B cell (primary cell): ENCODE results near the gene TNFAIP8L3. TPM values are rescaled to one million over a fixed set of nuclear protein-coding genes. Genes with fewer than 3 reads are reported as not detected.

Experiments
- ATAC-seq: fragments of 200-7000 bp; cut with Tn5 transposase; one replicate; pipeline ENCODE4 v1.10.0; 2021; ENCODE audit warnings: low read depth, mild to moderate bottlenecking, moderate number of reproducible peaks, moderate library complexity
- CTCF ChIA-PET: fragments of 350-600 bp; sonication (Branson Sonifier 250); formaldehyde crosslinking; loops from one replicate; lab custom pipeline; 2021; ENCODE audit warnings: antibody characterized with exemption, inconsistent platforms; lab: Charles Lee
- POLR2A ChIA-PET: fragments of 350-600 bp; sonication (Branson Sonifier 250); formaldehyde crosslinking; loops from one replicate; lab custom pipeline; 2021; ENCODE audit warnings: antibody characterized with exemption; lab: Charles Lee
- DNase-seq: peaks from one replicate; pipeline ENCODE4 v3.0.0; 2013
- H2AFZ ChIP-seq: 2 replicates; pipeline ENCODE4 v1.6.1; 2012; ENCODE audit warnings: mild to moderate bottlenecking, low read depth, low read length; ENCODE audit not compliant: insufficient read depth, poor library complexity, severe bottlenecking
- H3K27ac ChIP-seq, 2 donors: 1 replicate in 1 of 2; 2 replicates in 1 of 2; pipeline ENCODE4 v1.5.1; 2012 to 2013; ENCODE audit warnings: low read length in 2 of 2, mild to moderate bottlenecking in 2 of 2, moderate library complexity in 1 of 2
- H3K27me3 ChIP-seq, 4 experiments: fragments of 200-600 bp in 1 of 4; sonication (generic) in 1 of 4; replicated peaks in 1 of 4; 1 replicate in 2 of 4; 2 replicates in 2 of 4; pipeline versions ENCODE4 v1.6.1 to v1.7.0; 2013 to 2016; ENCODE audit warnings: low read length in 3 of 4, mild to moderate bottlenecking in 2 of 4, mixed read lengths in 1 of 4, moderate library complexity in 1 of 4; ENCODE audit not compliant: insufficient read depth in 4 of 4, control insufficient read depth in 3 of 4; ENCODE audit errors: control extremely low read depth in 1 of 4
- H3K36me3 ChIP-seq, 2 experiments: replicated peaks in 1 of 2; 1 replicate in 1 of 2; 2 replicates in 1 of 2; pipeline versions ENCODE4 v1.6.1 to v1.7.1; 2013; ENCODE audit warnings: low read length in 1 of 2; ENCODE audit not compliant: insufficient read depth in 2 of 2, control insufficient read depth in 1 of 2; ENCODE audit errors: control extremely low read depth in 1 of 2, extremely low read depth in 1 of 2
- H3K4me1 ChIP-seq, 2 donors: fragments of 200-600 bp in 1 of 2; sonication (generic) in 1 of 2; 1 replicate in 1 of 2; 2 replicates in 1 of 2; pipeline versions ENCODE4 v1.5.1 to v1.6.1; 2013 to 2017; ENCODE audit warnings: low read length in 2 of 2; ENCODE audit not compliant: control insufficient read depth in 2 of 2, insufficient read depth in 2 of 2
- H3K4me2 ChIP-seq: replicated peaks from 2 replicates; pipeline ENCODE3; 2012; ENCODE audit warnings: mild to moderate bottlenecking, low read depth, low read length; ENCODE audit not compliant: poor library complexity, severe bottlenecking
- H3K4me3 ChIP-seq, 5 experiments: fragments of 200-600 bp in 1 of 5; sonication (generic) in 1 of 5; 1 replicate in 3 of 5; 2 replicates in 2 of 5; pipeline versions ENCODE4 v1.5.1 to v1.7.0; 2011 to 2016; ENCODE audit warnings: low read length in 4 of 5, mild to moderate bottlenecking in 4 of 5, low read depth in 2 of 5, control low read depth in 1 of 5, moderate library complexity in 1 of 5; ENCODE audit not compliant: insufficient read depth in 1 of 5; ENCODE audit errors: control extremely low read depth in 1 of 5, extremely low read depth in 1 of 5
- H3K79me2 ChIP-seq: fragments of 200-600 bp; sonication (generic); one replicate; pipeline ENCODE4 v1.6.0; 2016; ENCODE audit warnings: low read length; ENCODE audit not compliant: control insufficient read depth, insufficient read depth
- H3K9ac ChIP-seq: fragments of 200-600 bp; sonication (generic); 2 replicates; pipeline ENCODE4 v1.6.1; 2017; ENCODE audit warnings: mild to moderate bottlenecking, low read length, moderate library complexity
- H3K9me3 ChIP-seq, 3 donors: one replicate each; pipeline versions ENCODE4 v1.6.1 to v1.7.1; 2013; ENCODE audit warnings: low read length in 2 of 3; ENCODE audit not compliant: control insufficient read depth in 2 of 3, insufficient read depth in 1 of 3; ENCODE audit errors: control extremely low read depth in 1 of 3
- H4K20me1 ChIP-seq: 2 replicates; pipeline ENCODE4 v1.6.0; 2012; ENCODE audit warnings: mild to moderate bottlenecking, low read length; ENCODE audit not compliant: insufficient read depth, control insufficient read depth, poor library complexity, severe bottlenecking
- H3K27ac Mint-ChIP-seq: one replicate; pipeline ENCODE4 v1.8.0; 2021; ENCODE audit warnings: mixed read lengths
- H3K27me3 Mint-ChIP-seq: one replicate; pipeline ENCODE4 v1.8.0; 2021; ENCODE audit warnings: mixed read lengths
- H3K4me1 Mint-ChIP-seq: one replicate; pipeline ENCODE4 v1.8.0; 2021; ENCODE audit warnings: mixed read lengths
- H3K4me3 Mint-ChIP-seq: one replicate; pipeline ENCODE4 v1.8.0; 2021; ENCODE audit warnings: mixed read lengths
- H3K9me3 Mint-ChIP-seq: one replicate; pipeline ENCODE4 v1.8.0; 2022; ENCODE audit warnings: mixed read lengths; ENCODE audit not compliant: insufficient read depth
- EZH2 ChIP-seq: IDR thresholded peaks from 2 replicates; pipeline ENCODE4 v1.6.1; 2012; ENCODE audit warnings: borderline replicate concordance, low read depth, mild to moderate bottlenecking, moderate library complexity, low read length; ENCODE audit not compliant: insufficient read depth, poor library complexity, severe bottlenecking
- WGBS: methylation state at CpG from one replicate; pipeline ENCODE4 v1.1.5; 2013; ENCODE audit warnings: missing lambda C conversion rate; ENCODE audit not compliant: insufficient coverage; 5-methylcytosine and 5-hydroxymethylcytosine counted together
- intact Hi-C: fragments of 100-400 bp; cut with micrococcal nuclease; formaldehyde crosslinking; loops from one replicate; pipeline ENCODE4 v1.10.0; 2022
- polyA plus RNA-seq: library from polyadenylated mRNA; depleted of rRNA; stranded (reverse); fragments of >200 nt; gene quantifications from 2 replicates; pipeline ENCODE4 v1.2.3, GENCODE V29; 2012
- total RNA-seq, 2 donors: library from RNA; stranded (reverse); fragments of 120-200 nt in 1 of 2; gene quantifications; 1 replicate in 1 of 2; 2 replicates in 1 of 2; pipeline versions ENCODE4 v1.2.3 to v1.2.4, GENCODE V29; 2013 to 2022
- TF ChIP-seq, protein P1 (sequence below): fragments of 200-600 bp; IDR thresholded peaks from one replicate; pipeline ENCODE4 v1.8.0; 2022; ENCODE audit warnings: antibody characterized with exemption, mild to moderate bottlenecking

The TNFAIP8L3 gene
- total and polyA plus RNA-seq, 2 donors (not counting 1 experiment from before 2014, with no cell fraction given): not detected

DNA sequence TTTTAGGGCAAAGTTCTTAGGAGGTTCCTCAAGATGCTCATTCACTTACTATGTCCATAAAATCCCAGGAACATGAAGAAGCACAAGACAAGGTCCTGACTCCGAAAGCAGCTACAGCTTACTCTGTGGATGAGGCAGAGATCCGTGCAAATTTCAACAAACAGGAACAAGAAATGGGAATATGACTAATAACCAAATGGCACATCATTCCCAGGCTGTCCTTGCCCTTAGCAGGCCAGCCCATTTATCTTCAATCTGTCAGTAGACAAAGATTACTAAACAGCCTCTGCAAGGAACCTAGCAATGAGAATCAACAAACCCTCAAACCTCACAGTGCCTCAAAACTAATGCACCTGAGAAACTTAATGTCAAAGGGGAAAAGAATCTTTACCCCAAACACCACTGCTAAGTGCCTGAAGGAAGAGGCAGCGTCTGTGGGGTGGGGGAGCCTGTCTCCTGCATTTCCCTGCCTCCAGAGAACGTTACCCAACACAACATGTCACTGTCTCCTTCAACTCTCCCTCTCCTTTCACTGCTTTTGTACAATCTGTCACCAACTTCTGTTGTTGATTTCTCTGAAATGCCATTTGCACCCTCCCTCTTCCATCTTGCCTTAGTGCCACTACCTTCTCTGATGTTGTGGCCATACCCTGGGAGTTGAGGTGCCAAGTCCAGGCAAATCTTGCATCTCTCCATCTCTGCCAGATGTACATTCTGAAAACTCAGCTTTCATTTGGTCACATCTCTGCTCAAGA, 4.8 kb downstream of the TNFAIP8L3 start:
- Histone ChIP-seq H4K20me1 (no peaks in the 10 kb centered on the region), H3K27ac (no peak overlapping the region), H2AFZ (no peak overlapping the region), H3K9ac (no peak overlapping the region), H3K4me1 (peaks cover 10 to 11% of the 10 kb centered on the region in 2 donors), H3K79me2 (no peaks in the 10 kb centered on the region), H3K27me3 (peaks cover 0 to 26% (median 20%) of the 10 kb centered on the region in 4 experiments), H3K9me3 (no peaks in the 10 kb centered on the region), H3K4me2 (no peak overlapping the region), H3K4me3 (no peak overlapping the region), H3K36me3 (no peaks in the 10 kb centered on the region)
- Mint-ChIP-seq H3K4me3 (no peak overlapping the region), H3K4me1 (peaks cover 8% of the 10 kb centered on the region), H3K27ac (no peak overlapping the region), H3K27me3 (peaks cover 54% of the 10 kb centered on the region), H3K9me3 (no peaks in the 10 kb centered on the region)
- DNase-seq: no peak
- TF ChIP-seq EZH2: no peak
- TF ChIP-seq, protein P1, sequence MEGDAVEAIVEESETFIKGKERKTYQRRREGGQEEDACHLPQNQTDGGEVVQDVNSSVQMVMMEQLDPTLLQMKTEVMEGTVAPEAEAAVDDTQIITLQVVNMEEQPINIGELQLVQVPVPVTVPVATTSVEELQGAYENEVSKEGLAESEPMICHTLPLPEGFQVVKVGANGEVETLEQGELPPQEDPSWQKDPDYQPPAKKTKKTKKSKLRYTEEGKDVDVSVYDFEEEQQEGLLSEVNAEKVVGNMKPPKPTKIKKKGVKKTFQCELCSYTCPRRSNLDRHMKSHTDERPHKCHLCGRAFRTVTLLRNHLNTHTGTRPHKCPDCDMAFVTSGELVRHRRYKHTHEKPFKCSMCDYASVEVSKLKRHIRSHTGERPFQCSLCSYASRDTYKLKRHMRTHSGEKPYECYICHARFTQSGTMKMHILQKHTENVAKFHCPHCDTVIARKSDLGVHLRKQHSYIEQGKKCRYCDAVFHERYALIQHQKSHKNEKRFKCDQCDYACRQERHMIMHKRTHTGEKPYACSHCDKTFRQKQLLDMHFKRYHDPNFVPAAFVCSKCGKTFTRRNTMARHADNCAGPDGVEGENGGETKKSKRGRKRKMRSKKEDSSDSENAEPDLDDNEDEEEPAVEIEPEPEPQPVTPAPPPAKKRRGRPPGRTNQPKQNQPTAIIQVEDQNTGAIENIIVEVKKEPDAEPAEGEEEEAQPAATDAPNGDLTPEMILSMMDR: no peak
- ChIA-PET CTCF (no interaction called here), POLR2A (no interaction called here)
- intact Hi-C loops: no loop called here
- ATAC-seq: no peak
- 90% methylated on average over 3 of the region's 4 CpGs for WGBS

DNA sequence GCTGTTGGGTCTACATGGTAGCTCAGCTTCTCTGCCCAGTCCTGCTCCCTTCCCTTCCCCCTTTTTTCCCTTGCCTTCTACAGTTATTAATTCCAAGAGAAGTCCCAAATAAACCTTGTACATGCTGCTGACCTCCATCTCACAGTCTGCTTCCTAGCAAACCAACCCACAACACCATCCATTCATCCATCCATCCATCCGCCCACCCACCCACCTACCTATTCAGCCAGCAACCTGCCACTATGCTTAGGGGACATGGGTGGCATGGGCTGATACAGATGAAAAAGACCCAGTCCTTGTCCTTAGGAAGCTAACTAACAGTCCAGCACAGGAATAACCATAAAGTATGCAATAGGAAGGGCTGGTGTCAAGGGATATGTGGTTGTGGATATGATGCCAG, 5.7 kb downstream of the TNFAIP8L3 start:
- Histone ChIP-seq H3K9ac (no peak overlapping the region), H3K27ac (no peak overlapping the region), H3K27me3 (peaks cover 0 to 24% (median 20%) of the 10 kb centered on the region in 4 experiments), H3K4me2 (no peak overlapping the region), H2AFZ (no peak overlapping the region), H3K4me1 (peaks cover 8% of the 10 kb centered on the region in 2 donors), H3K79me2 (no peaks in the 10 kb centered on the region), H4K20me1 (no peaks in the 10 kb centered on the region), H3K36me3 (no peaks in the 10 kb centered on the region), H3K4me3 (no peak overlapping the region), H3K9me3 (no peaks in the 10 kb centered on the region)
- Mint-ChIP-seq H3K9me3 (no peaks in the 10 kb centered on the region), H3K27ac (no peak overlapping the region), H3K27me3 (peaks cover 53% of the 10 kb centered on the region), H3K4me1 (peaks cover 7% of the 10 kb centered on the region), H3K4me3 (no peak overlapping the region)
- ATAC-seq: no peak
- no peak for TF ChIP-seq EZH2
- TF ChIP-seq, protein P1: no peak
- intact Hi-C loops: no loop called here
- CTCF ChIA-PET: no interaction called here
- POLR2A ChIA-PET: no interaction called here
- DNase-seq: no peak
- WGBS: 100% methylated on average over 1 of the region's 1 CpG
